Thymus (tissue), 11 donors: ENCODE results near the gene GINS2. TPM values are rescaled to one million over a fixed set of nuclear protein-coding genes. Genes with fewer than 3 reads are reported as not detected.

Source experiments
- DNase-seq, 9 donors: peaks; one replicate each; pipeline ENCODE4 v3.0.0-alpha.2; 2013; ENCODE audit warnings: low spot score in 9 of 9, low read depth in 6 of 9, missing footprints in 1 of 9
- H3K27ac ChIP-seq, 2 donors: one replicate each; pipeline ENCODE4 v1.5.1; 2013; ENCODE audit warnings: control low read depth in 1 of 2, low read depth in 1 of 2, low read length in 1 of 2, mild to moderate bottlenecking in 1 of 2, moderate library complexity in 1 of 2
- H3K27me3 ChIP-seq, 2 donors: one replicate each; pipeline ENCODE4 v1.5.1; 2013; ENCODE audit warnings: low read length in 1 of 2; ENCODE audit not compliant: control insufficient read depth in 2 of 2, insufficient read depth in 1 of 2
- H3K36me3 ChIP-seq, 2 donors: one replicate each; pipeline ENCODE4 v1.5.1; 2013; ENCODE audit warnings: low read length in 1 of 2, mild to moderate bottlenecking in 1 of 2, moderate library complexity in 1 of 2; ENCODE audit not compliant: control insufficient read depth in 2 of 2, insufficient read depth in 2 of 2
- H3K4me1 ChIP-seq, 2 donors: one replicate each; pipeline ENCODE4 v1.5.1; 2013; ENCODE audit warnings: low read length in 2 of 2; ENCODE audit not compliant: control insufficient read depth in 2 of 2, insufficient read depth in 2 of 2
- H3K4me3 ChIP-seq, 2 donors: one replicate each; pipeline ENCODE4 v1.5.1; 2013; ENCODE audit warnings: low read length in 2 of 2, control low read depth in 1 of 2, mild to moderate bottlenecking in 1 of 2
- H3K9me3 ChIP-seq, 2 donors: one replicate each; pipeline ENCODE4 v1.5.1; 2013; ENCODE audit warnings: low read length in 1 of 2, mild to moderate bottlenecking in 1 of 2; ENCODE audit not compliant: control insufficient read depth in 2 of 2, insufficient read depth in 1 of 2
- WGBS: extraction: QIAGEN DNeasy Blood & Tissue Kit; methylation state at CpG from one replicate; pipeline ENCODE4 v1.1.7; 2013; 5-methylcytosine and 5-hydroxymethylcytosine counted together
- polyA plus RNA-seq: library from polyadenylated mRNA; stranded (reverse); fragments of 200-250 nt; gene quantifications from one replicate; pipeline ENCODE4 v1.2.3, GENCODE V29; 2013
- total RNA-seq: library from RNA; stranded (reverse); fragments of 120-200 nt; gene quantifications from one replicate; pipeline ENCODE4 v1.2.4, GENCODE V29; 2013
- donor health status: healthy.

Gene GINS2
- total and polyA plus RNA-seq, 2 donors: 1.4 to 23.2 TPM

- Histone ChIP-seq H3K27ac (no peak overlapping the region), H3K27me3 (peaks cover 0 to 29% of the 10 kb centered on the region in 2 donors), H3K9me3 (no peaks in the 10 kb centered on the region), H3K4me3 (no peak overlapping the region), H3K4me1 (peaks cover 0 to 2% of the 10 kb centered on the region in 2 donors), H3K36me3 (no peaks in the 10 kb centered on the region)
- no peak for DNase-seq
- 87% methylated on average over 7 of the region's 7 CpGs for WGBS
Observed at GRCh38 chr16:85699628-85700027, 10.9 kb upstream of the GINS2 start.

GRCh38 chr16:85698935-85699558, 10.3 kb upstream of the GINS2 start:
- H3K27me3 ChIP-seq: peaks cover 0 to 29% of the 10 kb centered on the region in 2 donors
- no peak for DNase-seq
- H3K36me3 ChIP-seq: no peaks in the 10 kb centered on the region
- no peaks in the 10 kb centered on the region for H3K9me3 ChIP-seq
- H3K4me3 ChIP-seq: no peak overlapping the region
- no peak overlapping the region for H3K27ac ChIP-seq
- peaks cover 0 to 2% of the 10 kb centered on the region in 2 donors for H3K4me1 ChIP-seq
- WGBS: 87% methylated on average over 12 of the region's 12 CpGs

- H3K4me1 ChIP-seq: peaks cover 0 to 2% of the 10 kb centered on the region in 2 donors
- no peak for DNase-seq
- WGBS: 92% methylated on average over 7 of the region's 7 CpGs
- peaks cover 0 to 29% of the 10 kb centered on the region in 2 donors for H3K27me3 ChIP-seq
- H3K36me3 ChIP-seq: no peaks in the 10 kb centered on the region
- no peak overlapping the region for H3K4me3 ChIP-seq
- H3K27ac ChIP-seq: no peak overlapping the region
- no peaks in the 10 kb centered on the region for H3K9me3 ChIP-seq
Observed at GRCh38 chr16:85698459-85698891, 9.7 kb upstream of the GINS2 start.

GRCh38 chr16:85697431-85697830, 8.7 kb upstream of the GINS2 start:
- Histone ChIP-seq H3K27ac (no peak overlapping the region), H3K36me3 (no peaks in the 10 kb centered on the region), H3K4me3 (no peak overlapping the region), H3K4me1 (peaks cover 0 to 2% of the 10 kb centered on the region in 2 donors), H3K27me3 (peaks cover 0 to 29% of the 10 kb centered on the region in 2 donors), H3K9me3 (no peaks in the 10 kb centered on the region)
- no peak for DNase-seq
- whole genome bisulfite sequencing: 86% methylated on average over 14 of the region's 14 CpGs

GRCh38 chr16:85696781-85697180, 8.0 kb upstream of the GINS2 start:
- Histone ChIP-seq H3K4me1 (peaks cover 0 to 2% of the 10 kb centered on the region in 2 donors), H3K4me3 (no peak overlapping the region), H3K9me3 (no peaks in the 10 kb centered on the region), H3K36me3 (no peaks in the 10 kb centered on the region), H3K27ac (no peak overlapping the region), H3K27me3 (peaks cover 0 to 29% of the 10 kb centered on the region in 2 donors)
- WGBS: 88% methylated on average over 16 of the region's 16 CpGs
- DNase-seq: no peak

- 91% methylated on average over 24 of the region's 24 CpGs for WGBS
- H3K27me3 ChIP-seq: peaks cover 0 to 24% of the 10 kb centered on the region in 2 donors
- DNase-seq: no peak
- no peak overlapping the region for H3K4me3 ChIP-seq
- H3K4me1 ChIP-seq: peaks cover 0 to 4% of the 10 kb centered on the region in 2 donors
- no peaks in the 10 kb centered on the region for H3K36me3 ChIP-seq
- H3K9me3 ChIP-seq: no peaks in the 10 kb centered on the region
- no peak overlapping the region for H3K27ac ChIP-seq
Observed at GRCh38 chr16:85695196-85696128, 6.7 kb upstream of the GINS2 start.

GRCh38 chr16:85690469-85691064, 1.8 kb upstream of the GINS2 start:
- peaks cover 0 to 4% of the 10 kb centered on the region in 2 donors for H3K27me3 ChIP-seq
- peaks cover 14 to 22% of the 10 kb centered on the region in 2 donors for H3K4me1 ChIP-seq
- H3K9me3 ChIP-seq: no peaks in the 10 kb centered on the region
- no peak overlapping the region for H3K4me3 ChIP-seq
- no peak for DNase-seq
- H3K27ac ChIP-seq: no peak overlapping the region
- no peaks in the 10 kb centered on the region for H3K36me3 ChIP-seq
- whole genome bisulfite sequencing: 79% methylated on average over 7 of the region's 7 CpGs

- H3K9me3 ChIP-seq: no peaks in the 10 kb centered on the region
- DNase-seq: no peak
- H3K4me1 ChIP-seq: peaks cover 14 to 22% of the 10 kb centered on the region in 2 donors
- no peak overlapping the region for H3K27ac ChIP-seq
- WGBS: 86% methylated on average over 9 of the region's 9 CpGs
- H3K4me3 ChIP-seq: no peak overlapping the region
- H3K27me3 ChIP-seq: peaks cover 0 to 2% of the 10 kb centered on the region in 2 donors
- peaks cover 0 to 2% of the 10 kb centered on the region in 2 donors for H3K36me3 ChIP-seq
Observed at GRCh38 chr16:85689950-85690320, 1.2 kb upstream of the GINS2 start.
